DOHH2 (cell line): ENCODE measurements around the gene PLBD1.

ENCODE experiments used
- CTCF ChIP-seq: fragments of 200-600 bp; sonication (generic); IDR thresholded peaks from one replicate; pipeline ENCODE4 v1.5.1; 2014; ENCODE audit warnings: antibody characterized with exemption, mild to moderate bottlenecking, low read depth, low read length; ENCODE audit not compliant: poor library complexity, severe bottlenecking
- EZH2phosphoT487 ChIP-seq: fragments of 200-600 bp; sonication (generic); IDR thresholded peaks from 2 replicates; pipeline ENCODE4 v1.6.1; 2017; ENCODE audit warnings: borderline replicate concordance, mild to moderate bottlenecking, antibody characterized with exemption, low read length, moderate library complexity, mixed read lengths

- TF ChIP-seq CTCF (no peak), EZH2phosphoT487 (no peak)
These were observed 45.3 kb upstream of the PLBD1 start for GRCh38 chr12:14612898-14613445.
